Left lobe of liver (tissue), 2 donors: ENCODE measurements around the gene PIK3CB. TPM values are rescaled to one million over a fixed set of nuclear protein-coding genes. Genes with fewer than 3 reads are reported as not detected.
"Not testable (repeated sequence)": the region's sequence is repeated elsewhere in the genome, so short reads cannot be mapped to it uniquely, and the experiment has no call there.

Experiments
- ATAC-seq: fragments of 200-7000 bp; cut with Tn5 transposase; one replicate; pipeline ENCODE4 v1.9.1; 2020; ENCODE audit warnings: mild to moderate bottlenecking, moderate library complexity
- DNase-seq: peaks from one replicate; pipeline ENCODE4 v3.0.0-alpha.2; 2020; ENCODE audit warnings: low spot score
- total RNA-seq: library from RNA; stranded (reverse); gene quantifications from one replicate; pipeline ENCODE4 v1.2.1, GENCODE V29; 2021
- donor health status: DM: no; HTN: no; CAD: no; lungs with moderate emphysema.
- donor health status: DM: no; HTN: yes; CAD: no.

The PIK3CB gene
- total RNA-seq, 1 donor from 2014 or later: 14.4 TPM

GRCh38 chr3:138809500-138810256, 25.1 kb downstream of the PIK3CB start:
- no peak for DNase-seq
- peak; percentile 51 for ATAC-seq

GRCh38 chr3:138806376-138807080, 28.2 kb downstream of the PIK3CB start:
- no peak for ATAC-seq
- DNase-seq: no peak

- DNase-seq: no peak
- ATAC-seq: peak; percentile 70
These were observed 31.6 kb downstream of the PIK3CB start for GRCh38 chr3:138803006-138803653.

GRCh38 chr3:138802223-138802622, 32.5 kb downstream of the PIK3CB start:
- not testable (repeated sequence) for ATAC-seq, DNase-seq

GRCh38 chr3:138801792-138802191, 32.9 kb downstream of the PIK3CB start:
- no peak for DNase-seq
- no peak for ATAC-seq

GRCh38 chr3:138800248-138800647, 34.5 kb downstream of the PIK3CB start:
- no peak for DNase-seq
- no peak for ATAC-seq

GRCh38 chr3:138799822-138800221, 34.9 kb downstream of the PIK3CB start:
- no peak for DNase-seq
- no peak for ATAC-seq

- DNase-seq (no peak), ATAC-seq (no peak)
These were observed 37.2 kb downstream of the PIK3CB start for GRCh38 chr3:138797508-138798038.

- no peak for ATAC-seq
- DNase-seq: no peak
These were observed 38.0 kb downstream of the PIK3CB start for GRCh38 chr3:138796761-138797160.

GRCh38 chr3:138786788-138787271, 47.9 kb downstream of the PIK3CB start:
- ATAC-seq: peak; percentile 77
- DNase-seq: no peak

GRCh38 chr3:138785951-138786350, 48.8 kb downstream of the PIK3CB start:
- ATAC-seq: no peak
- no peak for DNase-seq

- DNase-seq, ATAC-seq: not testable (repeated sequence)
These were observed 49.3 kb downstream of the PIK3CB start for GRCh38 chr3:138785362-138785857.

- ATAC-seq (no peak), DNase-seq (no peak)
These were observed 52.0 kb downstream of the PIK3CB start for GRCh38 chr3:138782755-138783154.

GRCh38 chr3:138781012-138781470, 53.7 kb downstream of the PIK3CB start:
- ATAC-seq: peak; percentile 60
- no peak for DNase-seq

- DNase-seq (no peak), ATAC-seq (no peak)
These were observed 56.1 kb downstream of the PIK3CB start for GRCh38 chr3:138778643-138779042.

- DNase-seq: no peak
- peak; percentile 57 for ATAC-seq
These were observed 57.8 kb downstream of the PIK3CB start for GRCh38 chr3:138776961-138777360.

GRCh38 chr3:138775254-138775595, 59.5 kb downstream of the PIK3CB start:
- no peak for DNase-seq
- no peak for ATAC-seq

- DNase-seq (no peak), ATAC-seq (peak; percentile 49)
These were observed 60.0 kb downstream of the PIK3CB start for GRCh38 chr3:138774529-138775253.

GRCh38 chr3:138771585-138771984, 63.1 kb downstream of the PIK3CB start:
- ATAC-seq (no peak), DNase-seq (no peak)

GRCh38 chr3:138769616-138770015, 65.1 kb downstream of the PIK3CB start:
- DNase-seq: no peak
- no peak for ATAC-seq
